HepG2 (cell line): Measurements from ENCODE around the gene PTGES3. TPM values are rescaled to one million over a fixed set of nuclear protein-coding genes. Genes with fewer than 3 reads are reported as not detected.

Source experiments
- AGO1 ChIP-seq: fragments of 200-400 bp; formaldehyde crosslinking; IDR thresholded peaks from 2 replicates; pipeline ENCODE4 v1.6.1; 2017; ENCODE audit warnings: mild to moderate bottlenecking, low read depth, low read length, moderate library complexity; ENCODE audit not compliant: poor library complexity, severe bottlenecking
- ATF1 ChIP-seq: IDR thresholded peaks from 2 replicates; pipeline ENCODE4 v1.6.1; 2016; ENCODE audit warnings: mild to moderate bottlenecking, control low read depth
- CREM ChIP-seq, 2 experiments: sonication (generic) in 1 of 2; formaldehyde crosslinking in 1 of 2; IDR thresholded peaks; 2 replicates each; pipeline versions ENCODE4 v1.4.0 to v1.6.1; 2016 to 2020; ENCODE audit warnings: antibody characterized with exemption in 1 of 2, mild to moderate bottlenecking in 1 of 2, missing genetic modification reagents in 1 of 2
- HHEX ChIP-seq: IDR thresholded peaks from 2 replicates; pipeline ENCODE4 v1.6.1; 2016; ENCODE audit warnings: control low read depth
- MZF1 ChIP-seq: sonication (generic); formaldehyde crosslinking; IDR thresholded peaks from 2 replicates; pipeline ENCODE4 v1.8.1; 2023; ENCODE audit warnings: mild to moderate bottlenecking, missing genetic modification reagents, borderline replicate concordance
- POGZ ChIP-seq: sonication (generic); formaldehyde crosslinking; IDR thresholded peaks from 2 replicates; pipeline ENCODE4 v1.4.0; 2020; ENCODE audit warnings: mild to moderate bottlenecking, missing genetic modification reagents
- RBM22 ChIP-seq: fragments of 200-400 bp; formaldehyde crosslinking; optimal IDR thresholded peaks from 2 replicates; pipeline ENCODE3; 2017; ENCODE audit warnings: mild to moderate bottlenecking, low read length, moderate library complexity
- SIN3A ChIP-seq: IDR thresholded peaks from 2 replicates; pipeline ENCODE4 v1.6.1; 2011; ENCODE audit warnings: low read depth, mild to moderate bottlenecking, control low read depth, low read length, borderline replicate concordance
- SNAPC2 ChIP-seq: sonication (generic); formaldehyde crosslinking; IDR thresholded peaks from 2 replicates; pipeline ENCODE4 v1.8.1; 2022; ENCODE audit warnings: mild to moderate bottlenecking, missing genetic modification reagents
- SRSF1 ChIP-seq: fragments of 200-400 bp; formaldehyde crosslinking; optimal IDR thresholded peaks from 2 replicates; pipeline ENCODE3; 2017; ENCODE audit warnings: mild to moderate bottlenecking, low read depth, low read length, moderate library complexity
- TBX3 ChIP-seq: fragments of 450-650 bp; IDR thresholded peaks from 2 replicates; pipeline ENCODE4 v1.6.1; 2017; ENCODE audit warnings: antibody characterized with exemption, mild to moderate bottlenecking, inconsistent platforms, borderline replicate concordance
- TEAD2 ChIP-seq: sonication (generic); formaldehyde crosslinking; IDR thresholded peaks from 2 replicates; pipeline ENCODE4 v1.9.0; 2021; ENCODE audit warnings: missing genetic modification reagents
- YY1 ChIP-seq: IDR thresholded peaks from 2 replicates; pipeline ENCODE4 v1.6.1; 2011; ENCODE audit warnings: low read length, low read depth, moderate library complexity, mild to moderate bottlenecking; ENCODE audit not compliant: insufficient read depth, insufficient replicate concordance
- ZNF160 ChIP-seq: sonication (generic); formaldehyde crosslinking; IDR thresholded peaks from 2 replicates; pipeline ENCODE4 v1.8.0; 2022; ENCODE audit warnings: mild to moderate bottlenecking, inconsistent platforms, missing genetic modification reagents
- ZNF24 ChIP-seq: fragments of 450-650 bp; IDR thresholded peaks from 2 replicates; pipeline ENCODE4 v1.6.1; 2017; ENCODE audit warnings: antibody characterized with exemption, mild to moderate bottlenecking
- ZNF543 ChIP-seq: sonication (generic); formaldehyde crosslinking; IDR thresholded peaks from 2 replicates; pipeline ENCODE4 v1.4.0; 2020; ENCODE audit warnings: mild to moderate bottlenecking, missing genetic modification reagents
- ZNF674 ChIP-seq: sonication (generic); formaldehyde crosslinking; IDR thresholded peaks from 2 replicates; pipeline ENCODE4 v1.5.0; 2020; ENCODE audit warnings: low read depth, mild to moderate bottlenecking, missing genetic modification reagents
- ZNF713 ChIP-seq: sonication (generic); formaldehyde crosslinking; IDR thresholded peaks from 2 replicates; pipeline ENCODE4 v1.4.0; 2020; ENCODE audit warnings: mild to moderate bottlenecking, missing genetic modification reagents
- polyA plus RNA-seq, 8 experiments: library from polyadenylated mRNA; depleted of rRNA in 3 of 8; stranded (reverse) in 7 of 8; unstranded in 1 of 8; fragments of >200 nt; fragmentation: Illumina TruSeq in 4 of 8; extraction: Trizol in 4 of 8; gene quantifications; 2 replicates each; pipeline versions ENCODE4 v1.2.1 to v1.2.3, GENCODE V29; 2011 to 2016; ENCODE audit warnings: low read depth in 4 of 8, missing spikeins in 1 of 8, mixed read lengths in 1 of 8; ENCODE audit not compliant: insufficient read depth in 1 of 8
- total RNA-seq, 5 experiments: library from RNA; depleted of rRNA; stranded (reverse); fragments of >200 nt; fragmentation: Illumina TruSeq; extraction: Trizol; gene quantifications; 2 replicates each; pipeline ENCODE4 v1.2.3, GENCODE V29; 2016; ENCODE audit warnings: low read depth in 1 of 5
- TF ChIP-seq, protein P1 (sequence below): sonication (generic); formaldehyde crosslinking; IDR thresholded peaks from 2 replicates; pipeline ENCODE4 v1.4.0; 2020; ENCODE audit warnings: missing genetic modification reagents
- TF ChIP-seq, protein P2 (sequence below): IDR thresholded peaks from 2 replicates; pipeline ENCODE4 v1.6.1; 2016; ENCODE audit warnings: missing genetic modification reagents, missing compliant biosample characterization
- TF ChIP-seq, protein P3 (sequence below): sonication (generic); formaldehyde crosslinking; IDR thresholded peaks from 2 replicates; pipeline ENCODE4 v1.8.0; 2022; ENCODE audit warnings: missing genetic modification reagents, mild to moderate bottlenecking, moderate library complexity, borderline replicate concordance
- TF ChIP-seq, protein P4 (sequence below): sonication (generic); formaldehyde crosslinking; IDR thresholded peaks from 2 replicates; pipeline ENCODE4 v1.8.1; 2022; ENCODE audit warnings: low read depth, mild to moderate bottlenecking, missing genetic modification reagents

Gene PTGES3
- total and polyA plus RNA-seq, 2 of the 13 experiments (the other 11 are each of a cell fraction or from before 2014, with no cell fraction given) = 54.4 to 159 TPM

GRCh38 chr12:56636675-56637540, 51.2 kb downstream of the PTGES3 start (continued):
- TF ChIP-seq SIN3A (no peak), TBX3 (no peak), ZNF160 (CRISPR knock-in tag) (no peak; the same call in 1 of the 2 replicates), CREM (IDR thresholded peaks at IDR 0.05) (peak; percentile 77), CREM (CRISPR knock-in tag; IDR thresholded peaks at IDR 0.05) (no peak), ZNF543 (no peak), POGZ (CRISPR knock-in tag) (peak; percentile 74), HHEX (CRISPR knock-in tag) (no peak), ATF1 (CRISPR knock-in tag) (peak; percentile 79), RBM22 (peak; percentile 97), ZNF713 (CRISPR knock-in tag) (no peak), ZNF24 (0 out of 2 replicates have a peak, but pooled peaks have one; percentile 9), AGO1 (no peak), ZNF674 (no peak), TEAD2 (CRISPR knock-in tag) (no peak), SRSF1 (peak; percentile 79), MZF1 (CRISPR knock-in tag) (no peak), SNAPC2 (CRISPR knock-in tag) (no peak), YY1 (peak; percentile 59)
- TF ChIP-seq, protein P1, sequence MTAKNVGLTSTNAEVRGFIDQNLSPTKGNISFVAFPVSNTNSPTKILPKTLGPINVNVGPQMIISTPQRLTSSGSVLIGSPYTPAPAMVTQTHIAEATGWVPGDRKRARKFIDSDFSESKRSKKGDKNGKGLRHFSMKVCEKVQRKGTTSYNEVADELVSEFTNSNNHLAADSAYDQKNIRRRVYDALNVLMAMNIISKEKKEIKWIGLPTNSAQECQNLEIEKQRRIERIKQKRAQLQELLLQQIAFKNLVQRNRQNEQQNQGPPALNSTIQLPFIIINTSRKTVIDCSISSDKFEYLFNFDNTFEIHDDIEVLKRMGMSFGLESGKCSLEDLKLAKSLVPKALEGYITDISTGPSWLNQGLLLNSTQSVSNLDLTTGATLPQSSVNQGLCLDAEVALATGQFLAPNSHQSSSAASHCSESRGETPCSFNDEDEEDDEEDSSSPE = peak; percentile 43; the same call in 1 of the 2 replicates
- TF ChIP-seq, protein P2, sequence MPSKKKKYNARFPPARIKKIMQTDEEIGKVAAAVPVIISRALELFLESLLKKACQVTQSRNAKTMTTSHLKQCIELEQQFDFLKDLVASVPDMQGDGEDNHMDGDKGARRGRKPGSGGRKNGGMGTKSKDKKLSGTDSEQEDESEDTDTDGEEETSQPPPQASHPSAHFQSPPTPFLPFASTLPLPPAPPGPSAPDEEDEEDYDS (CRISPR knock-in tag) = peak; percentile 92
- TF ChIP-seq, protein P3, sequence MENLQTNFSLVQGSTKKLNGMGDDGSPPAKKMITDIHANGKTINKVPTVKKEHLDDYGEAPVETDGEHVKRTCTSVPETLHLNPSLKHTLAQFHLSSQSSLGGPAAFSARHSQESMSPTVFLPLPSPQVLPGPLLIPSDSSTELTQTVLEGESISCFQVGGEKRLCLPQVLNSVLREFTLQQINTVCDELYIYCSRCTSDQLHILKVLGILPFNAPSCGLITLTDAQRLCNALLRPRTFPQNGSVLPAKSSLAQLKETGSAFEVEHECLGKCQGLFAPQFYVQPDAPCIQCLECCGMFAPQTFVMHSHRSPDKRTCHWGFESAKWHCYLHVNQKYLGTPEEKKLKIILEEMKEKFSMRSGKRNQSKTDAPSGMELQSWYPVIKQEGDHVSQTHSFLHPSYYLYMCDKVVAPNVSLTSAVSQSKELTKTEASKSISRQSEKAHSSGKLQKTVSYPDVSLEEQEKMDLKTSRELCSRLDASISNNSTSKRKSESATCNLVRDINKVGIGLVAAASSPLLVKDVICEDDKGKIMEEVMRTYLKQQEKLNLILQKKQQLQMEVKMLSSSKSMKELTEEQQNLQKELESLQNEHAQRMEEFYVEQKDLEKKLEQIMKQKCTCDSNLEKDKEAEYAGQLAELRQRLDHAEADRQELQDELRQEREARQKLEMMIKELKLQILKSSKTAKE (CRISPR knock-in tag) = no peak
- TF ChIP-seq, protein P4, sequence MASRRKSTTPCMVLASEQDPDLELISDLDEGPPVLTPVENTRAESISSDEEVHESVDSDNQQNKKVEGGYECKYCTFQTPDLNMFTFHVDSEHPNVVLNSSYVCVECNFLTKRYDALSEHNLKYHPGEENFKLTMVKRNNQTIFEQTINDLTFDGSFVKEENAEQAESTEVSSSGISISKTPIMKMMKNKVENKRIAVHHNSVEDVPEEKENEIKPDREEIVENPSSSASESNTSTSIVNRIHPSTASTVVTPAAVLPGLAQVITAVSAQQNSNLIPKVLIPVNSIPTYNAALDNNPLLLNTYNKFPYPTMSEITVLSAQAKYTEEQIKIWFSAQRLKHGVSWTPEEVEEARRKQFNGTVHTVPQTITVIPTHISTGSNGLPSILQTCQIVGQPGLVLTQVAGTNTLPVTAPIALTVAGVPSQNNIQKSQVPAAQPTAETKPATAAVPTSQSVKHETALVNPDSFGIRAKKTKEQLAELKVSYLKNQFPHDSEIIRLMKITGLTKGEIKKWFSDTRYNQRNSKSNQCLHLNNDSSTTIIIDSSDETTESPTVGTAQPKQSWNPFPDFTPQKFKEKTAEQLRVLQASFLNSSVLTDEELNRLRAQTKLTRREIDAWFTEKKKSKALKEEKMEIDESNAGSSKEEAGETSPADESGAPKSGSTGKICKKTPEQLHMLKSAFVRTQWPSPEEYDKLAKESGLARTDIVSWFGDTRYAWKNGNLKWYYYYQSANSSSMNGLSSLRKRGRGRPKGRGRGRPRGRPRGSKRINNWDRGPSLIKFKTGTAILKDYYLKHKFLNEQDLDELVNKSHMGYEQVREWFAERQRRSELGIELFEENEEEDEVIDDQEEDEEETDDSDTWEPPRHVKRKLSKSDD = no peak
